Transverse colon (tissue), 4 donors: ENCODE measurements around the gene LIME1. TPM values are rescaled to one million over a fixed set of nuclear protein-coding genes. Genes with fewer than 3 reads are reported as not detected.
A peak's percentile ranks its signal among the peaks of the same experiment; 100 is the strongest.

Source experiments
- DNase-seq: peaks from one replicate; pipeline ENCODE4 v3.0.0-alpha.2; 2019
- H3K27ac ChIP-seq, 4 donors: fragments of 200-600 bp; sonication (generic); 2 replicates each; pipeline ENCODE4 v1.5.1; 2016 to 2018; ENCODE audit warnings: inconsistent platforms in 4 of 4
- H3K27me3 ChIP-seq: fragments of 200-600 bp; sonication (generic); 2 replicates; pipeline ENCODE4 v1.5.1; 2017; ENCODE audit warnings: inconsistent platforms
- H3K36me3 ChIP-seq, 4 donors: fragments of 200-600 bp; sonication (generic); 2 replicates each; pipeline ENCODE4 v1.5.1; 2017 to 2019; ENCODE audit warnings: inconsistent platforms in 4 of 4
- H3K4me1 ChIP-seq, 4 donors: fragments of 200-600 bp; sonication (generic); 2 replicates each; pipeline ENCODE4 v1.5.1; 2017 to 2020; ENCODE audit warnings: inconsistent platforms in 4 of 4
- H3K4me3 ChIP-seq, 4 donors: fragments of 200-600 bp; sonication (generic); 1 replicate in 1 of 4; 2 replicates in 3 of 4; pipeline versions ENCODE4 v1.5.1 to v1.6.1; 2017 to 2019; ENCODE audit warnings: inconsistent platforms in 4 of 4
- H3K9me3 ChIP-seq, 2 donors: fragments of 200-600 bp; sonication (generic); 2 replicates each; pipeline ENCODE4 v1.5.1; 2017 to 2019; ENCODE audit warnings: inconsistent platforms in 2 of 2
- EP300 ChIP-seq: sonication (generic); formaldehyde crosslinking; IDR thresholded peaks from one replicate; pipeline ENCODE4 v1.6.1; 2017; ENCODE audit warnings: antibody characterized with exemption, low read depth
- POLR2A ChIP-seq: fragments of 450-650 bp; IDR thresholded peaks from one replicate; pipeline ENCODE4 v1.6.1; 2016; ENCODE audit warnings: antibody characterized with exemption, mild to moderate bottlenecking, moderate library complexity
- POLR2AphosphoS5 ChIP-seq, 3 donors: sonication (generic); formaldehyde crosslinking; IDR thresholded peaks; one replicate each; pipeline ENCODE4 v1.6.1; 2016; ENCODE audit warnings: antibody characterized with exemption in 3 of 3
- WGBS, 2 donors: methylation state at CpG; one replicate each; pipeline ENCODE4 v1.1.5; 2018; ENCODE audit warnings: low coverage in 1 of 2; 5-methylcytosine and 5-hydroxymethylcytosine counted together
- in situ Hi-C, 4 donors: fragments of 200-750 bp; cut with MboI; loops; one replicate each; pipeline versions ENCODE4 v1.15.0 to v1.15.1; 2017; ENCODE audit warnings: low sequenced_read_pairs in 3 of 4, low pct_ligation_motif_present in 1 of 4, low pct_unique_long_range_greater_than_20kb in 1 of 4
- intact Hi-C: fragments of 100-400 bp; cut with DNase I; formaldehyde crosslinking; loops from one replicate; pipeline ENCODE4 v1.15.1; 2023; ENCODE audit warnings: low total_unique reads
- total RNA-seq, 4 donors: library from RNA; depleted of rRNA; stranded (reverse); fragments of >200 nt; gene quantifications; one replicate each; pipeline ENCODE4 v1.1.0, GENCODE V29; 2016
- TF ChIP-seq, protein P1 (sequence below), 5 experiments: fragments of 200-600 bp in 3 of 5; fragments of 450-650 bp in 2 of 5; sonication (generic) in 3 of 5; IDR thresholded peaks; 1 replicate in 2 of 5; 2 replicates in 3 of 5; pipeline ENCODE4 v1.5.1; 2016 to 2017; ENCODE audit warnings: antibody characterized with exemption in 5 of 5, inconsistent platforms in 3 of 5, mild to moderate bottlenecking in 2 of 5, moderate library complexity in 1 of 5

Gene LIME1
- total RNA-seq, 4 donors from 2014 or later = 24.4 to 91.1 (median 44.0) TPM

DNA sequence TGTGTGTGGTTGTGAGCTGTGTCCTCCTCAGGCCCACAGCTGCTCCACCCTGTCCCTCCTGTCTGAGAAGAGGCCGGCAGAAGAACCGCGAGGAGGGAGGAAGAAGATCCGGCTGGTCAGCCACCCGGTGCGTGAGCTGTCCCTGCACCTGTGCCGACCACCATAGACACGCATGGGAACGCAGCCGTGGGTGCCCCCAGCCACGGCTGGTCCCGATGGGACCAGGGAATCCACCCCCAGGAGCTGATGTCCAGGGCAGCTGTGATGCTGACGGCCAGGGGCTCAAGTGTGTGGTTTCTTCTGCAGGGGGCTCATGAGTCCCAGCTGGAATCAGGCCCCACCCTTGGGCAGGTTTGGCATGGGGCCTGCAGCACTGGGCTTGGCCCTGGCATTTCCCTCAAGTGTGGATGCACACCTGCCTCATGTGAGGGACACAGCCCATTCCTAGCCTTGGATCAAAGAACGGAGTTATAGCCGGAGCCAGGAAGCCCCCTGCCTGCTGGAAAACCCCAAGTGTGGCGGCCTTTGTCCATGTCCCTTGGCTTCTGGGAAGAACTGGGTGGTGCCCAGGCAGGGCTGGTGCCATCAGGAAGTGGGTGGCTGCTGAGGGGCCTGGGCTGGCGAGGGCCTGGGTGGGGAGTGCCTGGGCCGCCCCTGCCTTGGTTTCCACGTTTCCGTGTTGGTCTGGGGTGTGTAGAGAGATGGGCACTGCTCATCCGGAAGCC, 44.6 kb upstream of the LIME1 start:
- H3K27ac ChIP-seq = peak overlapping the region; percentile 11 to 24 (median 16)
- H3K9me3 ChIP-seq = no peaks in the 10 kb centered on the region
- peaks cover 26 to 61% (median 55%) of the 10 kb centered on the region in 4 donors for H3K4me1 ChIP-seq
- DNase-seq = no peak
- no peak overlapping the region for H3K4me3 ChIP-seq
- 51 to 71% methylated on average over 3 to 15 of the region's 21 CpGs for WGBS, 2 donors
- no peaks in the 10 kb centered on the region for H3K27me3 ChIP-seq
- TF ChIP-seq, protein P1, sequence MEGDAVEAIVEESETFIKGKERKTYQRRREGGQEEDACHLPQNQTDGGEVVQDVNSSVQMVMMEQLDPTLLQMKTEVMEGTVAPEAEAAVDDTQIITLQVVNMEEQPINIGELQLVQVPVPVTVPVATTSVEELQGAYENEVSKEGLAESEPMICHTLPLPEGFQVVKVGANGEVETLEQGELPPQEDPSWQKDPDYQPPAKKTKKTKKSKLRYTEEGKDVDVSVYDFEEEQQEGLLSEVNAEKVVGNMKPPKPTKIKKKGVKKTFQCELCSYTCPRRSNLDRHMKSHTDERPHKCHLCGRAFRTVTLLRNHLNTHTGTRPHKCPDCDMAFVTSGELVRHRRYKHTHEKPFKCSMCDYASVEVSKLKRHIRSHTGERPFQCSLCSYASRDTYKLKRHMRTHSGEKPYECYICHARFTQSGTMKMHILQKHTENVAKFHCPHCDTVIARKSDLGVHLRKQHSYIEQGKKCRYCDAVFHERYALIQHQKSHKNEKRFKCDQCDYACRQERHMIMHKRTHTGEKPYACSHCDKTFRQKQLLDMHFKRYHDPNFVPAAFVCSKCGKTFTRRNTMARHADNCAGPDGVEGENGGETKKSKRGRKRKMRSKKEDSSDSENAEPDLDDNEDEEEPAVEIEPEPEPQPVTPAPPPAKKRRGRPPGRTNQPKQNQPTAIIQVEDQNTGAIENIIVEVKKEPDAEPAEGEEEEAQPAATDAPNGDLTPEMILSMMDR (IDR thresholded peaks at IDR 0.05) = no peak
- no peak for TF ChIP-seq POLR2AphosphoS5 (IDR thresholded peaks at IDR 0.05)
- TF ChIP-seq POLR2A = peak; percentile 13
- intact Hi-C loops (no loop called here), in situ Hi-C loops (no loop called here)
- H3K36me3 ChIP-seq = no peaks in the 10 kb centered on the region

DNA sequence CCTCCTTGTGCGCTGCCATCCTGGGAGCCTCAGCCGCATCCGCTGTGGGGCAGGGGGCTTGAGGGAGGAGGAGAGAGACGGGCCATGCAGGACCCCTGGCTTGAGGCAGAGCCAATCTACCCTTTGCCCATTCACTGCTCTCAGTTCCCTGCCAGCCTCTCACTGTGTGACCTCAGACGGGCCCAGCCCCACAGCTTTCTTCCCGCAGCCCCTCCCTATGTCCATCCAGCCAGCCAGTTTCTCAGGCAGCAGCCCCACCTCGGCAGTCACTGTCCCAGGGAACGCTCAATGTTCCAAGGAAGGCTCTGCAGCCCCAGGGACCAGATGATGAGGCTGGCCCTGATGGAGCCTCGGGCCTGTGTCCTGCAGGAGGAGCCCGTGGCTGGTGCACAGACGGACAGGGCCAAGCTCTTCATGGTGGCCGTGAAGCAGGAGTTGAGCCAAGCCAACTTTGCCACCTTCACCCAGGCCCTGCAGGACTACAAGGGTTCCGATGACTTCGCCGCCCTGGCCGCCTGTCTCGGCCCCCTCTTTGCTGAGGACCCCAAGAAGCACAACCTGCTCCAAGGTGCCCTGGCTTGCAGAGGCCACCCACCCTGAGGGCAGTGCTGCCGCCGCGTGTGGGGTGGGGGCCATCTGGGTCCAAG, 43.9 kb upstream of the LIME1 start:
- 62 to 63% methylated on average over 3 to 19 of the region's 20 CpGs for WGBS, 2 donors
- Histone ChIP-seq H3K4me1 (peaks cover 26 to 61% (median 55%) of the 10 kb centered on the region in 4 donors), H3K4me3 (no peak overlapping the region), H3K9me3 (no peaks in the 10 kb centered on the region), H3K27me3 (no peaks in the 10 kb centered on the region), H3K27ac (peak overlapping the region in 3 of 4 donors; percentile 9 to 24 (median 13)), H3K36me3 (no peaks in the 10 kb centered on the region)
- DNase-seq = no peak
- in situ Hi-C loops = no loop called here
- intact Hi-C loops = no loop called here
- TF ChIP-seq POLR2AphosphoS5 (IDR thresholded peaks at IDR 0.05) (no peak), POLR2A (no peak), EP300 (no peak)
- TF ChIP-seq, protein P1 (IDR thresholded peaks at IDR 0.05) = no peak

DNA sequence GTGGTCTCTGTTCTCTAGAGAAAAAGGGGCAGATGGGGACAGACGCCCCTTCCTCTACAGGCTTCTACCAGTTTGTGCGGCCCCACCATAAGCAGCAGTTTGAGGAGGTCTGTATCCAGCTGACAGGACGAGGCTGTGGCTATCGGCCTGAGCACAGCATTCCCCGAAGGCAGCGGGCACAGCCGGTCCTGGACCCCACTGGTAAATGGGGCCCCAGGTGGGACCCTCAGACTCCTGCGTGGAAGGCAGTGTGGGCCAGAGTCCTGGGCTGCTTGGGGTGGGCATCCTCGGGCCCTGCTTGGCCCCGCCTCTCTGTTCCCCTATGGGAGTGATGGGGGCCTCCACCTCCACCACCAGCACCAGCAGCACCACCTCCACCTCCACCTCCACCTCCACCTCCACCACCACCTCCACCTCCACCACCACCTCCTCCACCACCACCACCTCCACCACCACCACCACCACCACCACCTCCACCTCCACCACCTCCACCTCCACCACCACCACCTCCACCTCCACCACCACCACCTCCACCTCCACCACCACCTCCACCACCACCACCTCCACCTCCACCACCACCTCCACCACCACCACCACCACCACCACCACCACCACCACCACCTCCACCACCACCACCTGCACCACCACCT, 43.3 kb upstream of the LIME1 start:
- H3K4me1 ChIP-seq = peaks cover 23 to 62% (median 53%) of the 10 kb centered on the region in 4 donors
- no peak for TF ChIP-seq POLR2AphosphoS5 (IDR thresholded peaks at IDR 0.05)
- no peak for TF ChIP-seq POLR2A
- no peak for TF ChIP-seq EP300
- TF ChIP-seq, protein P1 (IDR thresholded peaks at IDR 0.05) = no peak
- H3K27me3 ChIP-seq = no peaks in the 10 kb centered on the region
- 91% methylated on average over 10 of the region's 10 CpGs; no CpG with 5 or more reads in 1 of the 2 donors for WGBS, 2 donors
- H3K27ac ChIP-seq = peak overlapping the region in 1 of 4 donors; percentile 24
- no peak overlapping the region for H3K4me3 ChIP-seq
- H3K9me3 ChIP-seq = no peaks in the 10 kb centered on the region
- in situ Hi-C loops = no loop called here
- intact Hi-C loops = no loop called here
- no peak for DNase-seq
- H3K36me3 ChIP-seq = no peaks in the 10 kb centered on the region
